Kidney tubule cell (primary cell): ENCODE measurements around the gene PDE1C.

Experiments
- DNase-seq: peaks from one replicate; pipeline ENCODE4 v3.0.0-alpha.2; 2018; ENCODE audit warnings: low spot score

The PDE1C gene

DNA sequence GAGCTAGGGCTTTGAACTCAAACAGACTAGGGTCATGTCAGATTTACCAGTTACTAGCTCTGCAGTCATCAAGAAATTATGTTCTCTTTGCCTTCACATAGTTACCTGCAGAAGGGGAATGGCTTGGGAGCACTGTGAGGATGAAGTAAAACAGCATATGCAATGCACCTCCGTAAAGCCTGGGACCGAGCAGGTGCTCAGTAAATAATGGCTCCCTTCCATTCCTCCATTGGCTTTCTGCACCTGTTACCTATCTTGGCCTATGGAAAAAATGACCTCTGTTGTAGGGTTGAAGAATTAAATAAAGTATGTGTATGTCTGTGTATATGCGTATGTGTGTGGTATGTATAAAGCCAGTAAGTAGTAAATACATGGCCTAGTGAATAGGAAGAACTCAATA is 78.8 kb downstream of the PDE1C start:
- DNase-seq = no peak

DNA sequence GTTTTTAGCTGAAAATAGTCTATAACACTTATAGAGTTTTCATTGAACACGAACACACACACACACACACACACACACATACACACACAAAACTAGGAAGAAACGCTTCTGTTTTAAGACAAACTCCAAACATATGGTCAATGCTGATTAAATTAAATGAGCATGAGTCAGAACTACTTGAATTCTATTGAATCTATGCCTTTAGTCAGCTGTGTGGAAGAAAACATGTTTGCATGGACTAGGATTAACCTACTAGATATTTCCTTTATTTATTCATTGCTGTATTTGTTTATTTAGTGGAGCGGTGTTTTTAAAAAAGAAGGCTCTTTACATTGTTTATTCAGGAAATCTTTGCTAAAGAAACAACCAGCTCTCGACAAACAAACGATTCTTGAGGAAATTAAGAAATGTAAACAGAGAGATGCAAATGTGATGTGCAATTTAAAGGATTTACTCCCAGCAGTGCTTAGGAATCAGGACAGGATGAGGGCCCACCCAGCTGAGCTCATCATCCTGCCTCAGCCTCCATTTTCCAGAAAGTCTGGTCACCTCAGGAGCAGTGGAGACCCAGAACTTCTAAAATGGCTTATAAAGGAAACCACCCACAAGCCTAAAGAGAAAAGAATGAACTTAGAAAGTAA is 83.2 kb downstream of the PDE1C start:
- DNase-seq = no peak

DNA sequence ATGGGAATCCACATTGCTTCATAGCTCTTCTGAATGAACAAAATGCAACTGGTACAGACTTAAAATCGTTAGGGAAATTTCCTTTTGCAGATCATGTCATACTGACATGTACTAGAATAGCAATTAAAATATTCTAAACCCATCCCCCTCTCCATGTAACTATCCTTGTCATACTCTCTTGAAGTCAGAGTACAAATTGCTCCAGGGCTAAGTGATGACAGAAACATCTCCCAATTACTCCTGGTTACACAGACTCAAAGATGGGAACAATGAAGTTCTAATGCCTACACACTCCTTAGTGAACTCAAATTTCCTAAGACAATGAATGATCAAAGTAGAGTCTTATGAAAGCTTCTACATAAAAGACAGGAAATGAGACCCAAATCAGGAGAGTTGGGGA is 87.2 kb downstream of the PDE1C start:
- DNase-seq = no peak

DNA sequence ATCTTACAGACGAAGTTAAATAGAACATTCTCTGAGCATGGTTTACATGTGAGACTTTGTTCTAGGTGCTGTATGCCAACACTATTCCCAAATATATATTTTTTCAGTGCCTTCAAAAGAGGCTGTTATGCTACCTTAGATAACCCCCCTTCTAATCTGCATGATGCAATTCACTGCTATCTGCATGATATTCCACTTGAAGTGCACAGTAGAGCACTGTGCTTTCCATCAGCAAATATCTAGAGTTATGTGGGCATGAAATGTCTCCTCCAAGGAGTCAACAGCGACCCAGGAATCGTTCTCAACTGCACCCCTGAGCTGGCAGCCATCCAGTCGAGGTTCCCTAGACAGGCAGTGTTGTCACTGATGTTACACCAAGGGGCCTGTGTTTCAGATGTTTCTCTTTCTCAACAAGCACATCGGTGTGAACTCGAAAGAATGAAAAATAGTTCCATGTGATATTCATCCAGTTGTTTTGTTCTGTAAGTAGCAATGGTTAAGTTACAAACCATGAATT is 88.3 kb downstream of the PDE1C start:
- no peak for DNase-seq

DNA sequence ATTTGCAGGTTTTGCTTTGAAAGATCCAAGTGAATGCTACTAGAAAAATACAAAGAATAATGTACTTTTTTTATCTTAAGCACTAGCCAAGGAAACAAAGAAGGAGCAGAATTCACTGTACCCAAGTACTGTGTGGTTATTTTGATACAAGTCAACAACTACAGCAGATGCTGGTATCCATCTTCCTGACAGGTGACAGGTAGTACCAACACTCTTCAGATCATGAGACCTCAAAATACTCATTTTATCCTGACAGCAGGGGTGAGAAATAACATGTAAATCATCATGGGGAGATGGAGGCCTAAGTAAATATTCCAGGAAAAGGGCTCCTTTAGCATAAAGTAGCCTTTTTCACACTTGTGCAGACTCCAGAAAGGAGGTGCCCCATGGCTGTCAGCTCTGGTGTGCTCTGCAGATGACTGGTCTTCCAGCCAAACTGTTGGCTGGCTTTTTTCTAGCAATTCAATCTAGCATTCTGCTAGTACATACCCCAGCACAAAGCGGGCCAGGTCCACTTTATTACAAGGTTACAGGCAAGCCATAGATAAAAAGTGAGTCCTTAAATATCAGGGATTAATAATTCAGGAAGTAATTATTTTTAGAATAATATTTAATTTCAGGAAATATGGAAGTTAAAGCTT is 90.4 kb downstream of the PDE1C start:
- DNase-seq = no peak

DNA sequence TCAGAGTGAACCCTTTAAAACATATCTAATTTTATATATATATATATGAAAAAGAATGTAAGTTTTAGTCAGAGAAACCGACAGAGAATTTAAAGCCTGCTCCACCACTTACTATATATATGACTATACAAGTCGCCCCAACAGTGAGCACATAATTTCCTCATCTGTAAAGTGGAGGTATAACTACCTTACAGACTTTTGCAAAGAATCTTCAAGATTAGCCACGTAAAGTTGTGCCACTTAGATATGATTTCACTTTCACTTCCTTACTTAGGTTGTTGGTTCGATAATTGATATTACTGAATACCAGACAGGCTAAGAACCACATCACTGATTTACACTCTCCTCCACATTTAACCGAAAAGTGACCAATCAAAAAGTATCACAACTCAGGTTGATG is 94.7 kb downstream of the PDE1C start:
- no peak for DNase-seq

DNA sequence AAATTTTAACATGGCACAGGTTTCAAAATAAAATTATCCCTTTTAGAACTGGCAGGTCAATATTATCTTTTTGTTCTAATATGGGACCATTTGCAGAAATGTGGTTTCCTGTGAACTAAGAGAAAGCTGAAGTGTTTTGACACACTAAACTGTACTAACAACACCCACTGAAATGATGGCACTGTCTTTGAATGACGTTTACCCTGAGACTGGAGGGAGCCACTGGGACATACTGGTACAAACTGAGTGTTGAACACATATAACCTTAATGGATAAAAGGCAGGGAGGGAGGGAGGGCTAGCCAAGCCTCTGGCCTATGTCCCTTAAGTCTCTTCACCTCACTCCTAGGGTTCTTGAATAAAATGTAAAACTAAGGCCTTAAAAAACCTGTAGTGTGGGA is 95.9 kb downstream of the PDE1C start:
- no peak for DNase-seq

DNA sequence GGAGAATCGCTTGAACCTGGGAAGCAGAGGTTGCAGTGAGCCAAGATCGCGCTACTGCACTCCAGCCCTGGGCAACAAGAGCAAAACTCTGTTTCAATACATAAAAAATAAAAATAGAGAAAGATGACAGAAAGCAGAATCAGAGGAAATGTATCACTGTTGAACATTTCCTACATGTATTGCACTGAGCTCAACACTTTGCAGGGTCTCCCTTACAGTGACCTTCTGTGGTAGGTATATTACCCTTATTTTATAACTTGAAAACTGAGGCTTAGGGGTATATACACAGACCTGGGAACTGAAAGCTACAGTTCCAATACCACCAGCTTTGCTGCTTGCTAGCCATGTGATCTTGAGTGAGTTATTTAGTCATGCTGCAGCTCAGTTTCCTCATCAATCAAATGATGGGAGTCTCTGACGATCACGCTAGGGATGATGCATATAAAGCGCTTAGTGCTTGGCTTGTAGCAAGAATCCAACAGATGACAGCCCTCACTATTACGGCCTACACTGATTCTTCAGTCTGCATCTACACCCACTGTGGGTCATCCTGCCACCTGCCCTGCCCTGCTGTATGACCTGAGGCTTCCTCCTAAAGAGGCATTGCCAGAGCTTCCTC is 99.0 kb downstream of the PDE1C start:
- DNase-seq = no peak

DNA sequence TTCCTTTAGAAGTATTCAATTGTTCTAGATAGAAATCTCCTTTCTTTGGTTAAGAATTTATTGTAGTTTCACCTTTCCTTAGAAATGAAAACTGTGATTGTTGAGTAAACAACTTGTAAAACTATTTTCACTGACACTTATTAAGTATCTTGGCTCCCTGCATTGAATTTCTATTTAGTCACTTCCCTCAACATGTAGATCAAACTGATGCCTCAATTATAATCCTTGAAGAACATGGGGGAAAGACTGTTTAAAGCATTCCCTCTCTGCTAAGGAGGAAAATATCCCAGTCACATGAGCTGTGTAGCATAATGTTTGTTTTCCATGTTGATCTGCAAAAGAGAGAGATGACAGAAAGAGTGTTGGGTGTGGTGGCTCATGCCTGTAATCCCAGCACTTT is 99.7 kb downstream of the PDE1C start:
- DNase-seq = no peak

DNA sequence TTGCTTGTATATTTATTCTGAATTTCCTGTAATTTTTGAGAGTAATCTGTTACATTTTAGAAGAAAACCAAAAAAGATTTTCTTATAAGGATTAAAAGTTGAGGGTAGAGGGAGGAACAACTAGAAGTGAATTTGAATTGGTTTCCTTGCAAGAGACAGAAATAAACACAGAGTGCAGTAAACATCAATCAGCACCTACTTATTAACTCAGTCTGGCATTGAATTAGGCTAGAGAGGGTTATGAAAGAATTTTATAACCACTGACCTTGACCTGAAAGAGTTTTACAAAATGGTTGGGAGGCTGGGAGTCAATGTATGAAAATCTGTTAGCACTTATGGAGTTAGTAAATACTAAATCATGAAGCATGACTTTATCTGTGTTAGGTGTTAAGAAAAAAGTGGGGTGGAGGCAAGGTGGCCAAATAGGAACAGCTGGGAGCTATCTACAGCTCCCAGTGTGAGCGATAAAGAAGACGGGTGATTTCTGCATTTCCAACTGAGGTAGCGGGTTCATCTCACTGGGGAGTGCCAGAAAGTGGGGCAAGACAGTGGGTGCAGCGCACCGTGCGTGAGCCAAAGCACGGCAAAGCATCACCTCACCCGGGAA is 106.5 kb downstream of the PDE1C start:
- no peak for DNase-seq

DNA sequence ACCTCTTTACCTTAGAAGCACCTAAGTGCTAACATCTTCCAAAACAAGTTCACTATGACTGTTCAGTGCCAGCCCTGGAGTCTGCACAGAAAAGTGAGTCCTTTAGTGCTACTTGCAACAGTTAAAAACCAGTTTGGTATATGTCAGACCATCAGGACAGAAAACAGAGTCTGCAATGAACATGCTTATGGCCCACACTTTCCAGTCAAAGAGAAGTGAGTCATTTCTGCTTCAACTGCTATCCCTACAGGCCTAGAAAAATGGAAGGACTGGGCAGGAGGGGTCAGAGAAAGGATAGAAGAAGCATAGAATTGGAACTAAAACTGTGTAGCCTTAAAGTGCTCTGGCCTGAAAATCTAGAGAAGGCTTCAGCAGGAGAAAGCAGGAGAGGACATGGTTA is 108.0 kb downstream of the PDE1C start:
- no peak for DNase-seq

DNA sequence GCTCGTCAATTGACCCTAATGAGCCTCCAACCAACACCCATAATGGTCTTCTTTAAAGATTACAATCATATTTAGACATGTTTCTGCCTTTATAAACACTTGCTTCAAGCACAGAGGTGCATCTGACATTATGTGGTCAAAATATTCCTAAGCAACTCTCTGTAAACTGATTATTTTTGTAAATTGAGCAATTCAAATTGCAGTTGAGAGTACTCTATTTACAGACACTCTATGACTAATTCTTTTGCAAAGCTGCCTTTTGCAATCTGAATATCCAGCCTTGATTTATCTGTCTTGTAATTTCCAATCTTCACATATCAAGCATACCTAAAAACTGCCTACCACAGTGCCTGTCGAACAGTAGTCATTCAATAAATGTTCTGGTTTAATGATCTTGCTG is 112.0 kb downstream of the PDE1C start:
- DNase-seq = no peak

DNA sequence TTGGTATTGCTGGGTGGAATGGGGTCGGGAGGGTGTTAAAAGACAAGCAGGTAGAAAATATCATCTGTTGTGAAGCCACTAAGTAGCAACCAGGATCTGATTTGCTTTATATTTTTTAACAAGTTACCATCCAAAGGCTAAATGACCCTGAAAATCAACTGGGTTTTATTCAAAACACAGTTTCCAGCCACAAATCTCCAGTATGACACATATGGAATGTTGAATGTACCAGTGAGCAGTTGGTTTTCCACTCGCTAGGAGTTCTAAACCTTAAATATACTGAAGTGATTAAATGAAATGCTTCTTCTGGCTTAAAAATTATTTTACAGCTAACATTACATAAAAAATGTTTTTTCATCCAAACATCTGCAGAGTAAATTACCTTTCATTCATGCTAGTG is 112.5 kb downstream of the PDE1C start:
- DNase-seq = no peak

DNA sequence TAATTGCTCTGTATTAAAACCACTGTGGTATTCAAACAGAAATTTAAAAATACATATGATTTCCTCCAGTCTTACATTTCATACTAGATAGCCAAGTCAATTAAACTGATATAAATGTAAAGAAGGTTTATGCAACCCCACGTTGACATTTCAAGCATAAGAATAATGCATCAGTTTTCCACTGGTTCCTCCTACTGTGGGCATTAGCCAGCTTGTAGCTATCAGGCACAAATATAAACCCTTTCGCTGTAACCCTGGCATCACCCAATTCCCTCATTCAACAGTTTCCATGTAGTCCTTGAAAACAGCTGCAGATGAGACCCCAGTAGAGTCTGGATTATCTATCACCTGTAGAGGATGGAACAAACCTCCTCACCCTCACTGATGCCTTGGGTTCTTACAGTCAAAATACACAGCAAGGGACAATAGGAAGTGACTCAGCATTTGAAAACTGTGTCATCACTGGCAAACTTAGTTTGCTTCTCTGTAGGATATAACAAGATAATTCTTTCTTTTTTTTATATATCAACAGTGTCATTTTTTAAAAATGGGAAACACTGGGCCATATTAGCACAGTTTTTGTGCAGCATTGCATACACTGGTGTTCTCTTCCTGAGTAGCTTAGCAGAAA is 113.0 kb downstream of the PDE1C start:
- DNase-seq = peak; percentile 44

DNA sequence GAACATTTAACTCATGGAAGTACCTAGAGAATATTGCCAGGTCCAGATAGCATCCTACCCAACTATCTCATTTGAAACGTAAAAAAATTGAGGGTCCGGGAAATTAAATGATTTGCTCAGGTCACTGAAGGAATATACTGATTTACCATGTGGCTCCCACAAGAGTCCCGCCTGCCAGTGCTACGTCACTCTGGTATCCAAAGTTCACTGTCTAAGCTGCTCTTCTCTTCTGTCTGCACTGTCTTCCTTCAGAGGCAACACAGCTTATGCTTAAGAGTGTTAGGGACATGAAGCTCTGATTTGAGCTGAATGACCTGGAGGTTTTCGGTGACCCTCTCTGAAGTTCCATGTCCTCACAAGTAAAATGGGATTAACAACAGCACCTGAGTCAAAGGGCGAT is 114.6 kb downstream of the PDE1C start:
- no peak for DNase-seq

DNA sequence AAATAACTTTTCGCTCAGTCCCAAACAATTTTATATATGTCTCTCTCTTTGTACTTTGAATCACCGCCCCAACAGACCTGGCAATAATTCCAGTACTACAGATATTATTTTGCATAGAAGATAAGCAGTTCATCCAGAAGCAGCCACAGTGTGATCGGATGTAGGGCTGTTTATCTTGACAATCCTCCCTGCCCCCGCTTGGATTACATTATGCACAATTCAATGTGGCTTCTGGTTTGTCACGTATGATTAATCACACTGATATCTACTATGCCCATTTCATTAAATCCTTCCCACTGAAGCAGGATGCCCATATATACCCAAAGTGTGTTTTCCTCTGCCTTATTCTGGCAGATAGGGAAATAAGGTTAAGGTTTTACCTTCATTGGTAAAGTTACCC is 115.2 kb downstream of the PDE1C start:
- peak; percentile 22 for DNase-seq

DNA sequence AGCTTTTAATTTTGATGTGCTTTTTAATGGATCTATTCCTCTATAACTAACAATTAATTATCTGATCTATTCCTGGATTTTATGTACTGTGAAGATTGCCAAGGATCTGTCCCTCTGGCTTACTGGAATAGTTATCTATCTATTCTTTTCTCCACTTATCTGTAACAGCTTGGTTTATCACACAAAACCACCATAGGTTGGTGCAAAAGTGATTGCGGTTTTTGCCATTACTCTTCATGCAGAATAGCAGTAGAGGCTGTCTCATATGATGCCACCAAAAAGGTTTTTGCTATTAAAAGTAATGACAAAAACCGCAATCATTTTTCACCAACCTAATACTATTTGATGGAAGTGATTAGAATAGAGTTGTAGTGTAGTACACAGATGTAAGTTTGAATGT is 115.7 kb downstream of the PDE1C start:
- DNase-seq = no peak

DNA sequence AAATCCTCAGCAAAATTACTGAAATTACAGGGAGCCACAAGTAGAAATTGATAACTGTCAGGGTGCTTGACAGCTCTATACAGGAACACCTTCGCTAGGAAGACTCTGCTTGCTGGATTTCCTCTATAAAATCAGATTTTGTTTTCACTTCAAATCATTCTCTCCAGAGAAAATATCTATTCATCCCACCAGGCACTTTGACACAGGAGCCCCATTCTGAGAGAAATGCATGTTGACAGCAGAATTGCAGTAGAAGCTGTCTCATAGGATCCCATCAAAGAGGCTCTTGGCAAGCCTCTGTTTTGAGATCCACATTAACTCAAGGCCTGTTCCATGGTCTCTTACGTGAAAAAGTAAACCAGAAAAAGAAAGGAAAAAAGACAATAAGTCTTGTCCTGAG is 116.8 kb downstream of the PDE1C start:
- DNase-seq = no peak

DNA sequence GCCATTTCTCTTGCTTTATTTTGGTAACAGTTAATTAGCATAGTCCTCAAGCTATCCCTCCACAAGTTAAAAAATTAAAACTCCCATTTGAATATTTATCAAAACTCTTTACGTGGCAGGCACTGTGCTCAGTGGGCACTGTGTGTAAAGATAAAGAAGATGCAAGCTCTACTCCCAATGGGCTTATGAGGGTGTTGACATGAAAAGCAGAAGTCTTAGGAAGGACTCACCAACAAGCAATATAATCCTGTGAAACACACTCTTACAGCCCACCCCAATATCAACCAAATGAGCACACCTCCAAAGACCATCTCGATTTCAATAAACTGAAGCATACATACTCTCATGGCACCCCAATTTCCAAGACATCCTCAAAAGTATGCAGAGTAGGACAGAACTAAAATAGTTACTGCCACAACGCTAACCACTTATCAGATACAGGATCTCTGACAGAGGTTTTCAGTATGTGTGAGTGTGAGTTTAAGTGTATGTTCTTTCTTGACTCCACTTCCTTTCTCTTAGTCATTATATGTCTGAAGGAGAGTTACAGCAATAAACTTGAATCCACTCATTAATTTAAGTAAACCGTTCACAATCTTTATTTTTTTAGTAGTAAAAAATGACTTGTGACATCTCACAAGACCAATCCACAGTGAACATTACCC is 120.0 kb downstream of the PDE1C start:
- peak; percentile 22 for DNase-seq

DNA sequence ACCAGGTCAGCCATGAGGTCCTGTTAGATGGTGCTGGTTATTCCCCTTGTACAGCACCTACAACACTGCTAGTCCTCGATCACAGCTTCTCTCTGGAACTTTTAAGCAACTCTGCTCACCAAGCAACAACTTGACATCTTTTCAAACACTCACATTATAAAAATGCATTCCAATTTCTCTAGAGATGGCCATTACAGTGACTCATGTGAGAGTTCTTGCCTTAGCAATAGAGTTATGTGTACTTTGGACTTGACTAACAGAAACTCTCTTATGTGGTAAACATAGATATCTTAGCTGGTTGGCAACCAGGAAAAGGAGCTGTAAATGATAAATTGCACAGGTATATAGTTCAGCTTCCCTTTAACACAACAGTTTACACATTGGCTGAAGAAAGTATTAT is 122.2 kb downstream of the PDE1C start:
- DNase-seq = peak; percentile 97

DNA sequence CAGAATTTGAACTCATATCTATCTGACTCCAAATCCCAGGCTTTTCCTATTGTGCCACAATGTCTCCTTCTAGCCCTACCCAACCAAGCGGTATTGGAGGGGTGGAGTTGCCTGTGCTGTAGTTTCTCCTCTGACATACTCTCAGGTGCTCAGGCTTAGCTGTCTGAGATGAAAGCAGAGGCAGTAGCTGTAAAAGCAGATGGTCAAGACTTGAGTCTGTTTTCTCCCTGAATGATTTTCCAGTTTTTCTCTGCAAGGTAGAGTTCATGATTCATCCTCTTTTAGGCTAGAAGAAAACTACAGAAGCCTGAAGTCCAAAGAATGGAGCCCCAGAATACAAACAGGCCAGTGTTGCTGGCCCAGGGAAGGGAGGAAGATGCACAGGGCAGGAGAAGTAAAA is 130.0 kb downstream of the PDE1C start:
- DNase-seq = peak; percentile 65

DNA sequence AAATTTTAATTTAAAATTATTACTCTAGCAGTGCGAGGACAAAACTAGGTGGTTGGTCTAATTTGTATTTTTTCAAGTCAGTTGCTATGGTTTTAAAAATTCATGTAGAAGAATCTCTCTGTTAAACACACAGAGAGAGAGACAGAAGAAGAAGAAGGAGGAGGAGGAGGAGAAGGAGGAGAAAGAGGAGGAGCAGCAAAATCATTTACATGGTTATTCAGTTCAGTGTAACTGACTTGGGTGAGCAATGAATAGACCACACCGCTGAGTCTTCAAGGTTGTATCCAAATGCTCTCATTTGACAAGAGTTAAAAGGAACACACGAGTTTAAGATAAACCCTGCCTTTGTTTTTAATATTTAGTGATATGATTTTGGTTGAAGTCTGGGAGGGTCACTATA is 131.1 kb downstream of the PDE1C start:
- DNase-seq = peak; percentile 56
